H9 (cell line): ENCODE measurements around the gene GPX2. TPM values are rescaled to one million over a fixed set of nuclear protein-coding genes. Genes with fewer than 3 reads are reported as not detected.

ENCODE experiments used
- DNase-seq: peaks from one replicate; pipeline ENCODE4 v3.0.0-alpha.2; 2017
- H2AFZ ChIP-seq: one replicate; pipeline ENCODE4 v1.6.1; 2013; ENCODE audit warnings: mild to moderate bottlenecking, low read length, control low read depth, moderate library complexity
- H2AK5ac ChIP-seq: 2 replicates; pipeline ENCODE4 v1.6.1; 2013; ENCODE audit warnings: low read length, control low read depth, mixed read lengths; ENCODE audit not compliant: insufficient read length
- H2BK120ac ChIP-seq: one replicate; pipeline ENCODE4 v1.6.1; 2013; ENCODE audit warnings: low read depth, mild to moderate bottlenecking, low read length, control low read depth, inconsistent platforms; ENCODE audit not compliant: poor library complexity, severe bottlenecking
- H2BK12ac ChIP-seq: 2 replicates; pipeline ENCODE4 v1.6.1; 2013; ENCODE audit warnings: low read length, control low read depth, mixed read lengths, low read depth; ENCODE audit not compliant: insufficient read length
- H2BK15ac ChIP-seq: 2 replicates; pipeline ENCODE4 v1.6.1; 2013; ENCODE audit warnings: low read depth, low read length, control low read depth
- H2BK20ac ChIP-seq: one replicate; pipeline ENCODE4 v1.6.1; 2013; ENCODE audit warnings: low read depth, mild to moderate bottlenecking, low read length, control low read depth, inconsistent platforms; ENCODE audit not compliant: poor library complexity, severe bottlenecking
- H2BK5ac ChIP-seq: 2 replicates; pipeline ENCODE4 v1.6.1; 2013; ENCODE audit warnings: low read length, control low read depth, mixed read lengths; ENCODE audit not compliant: insufficient read length
- H3K14ac ChIP-seq: 2 replicates; pipeline ENCODE4 v1.6.1; 2013; ENCODE audit warnings: low read length, control low read depth; ENCODE audit not compliant: insufficient read depth
- H3K18ac ChIP-seq: 2 replicates; pipeline ENCODE4 v1.6.1; 2013; ENCODE audit warnings: low read depth, mild to moderate bottlenecking, mixed read lengths, low read length, control low read depth; ENCODE audit not compliant: insufficient read length
- H3K23ac ChIP-seq: 2 replicates; pipeline ENCODE4 v1.6.1; 2013; ENCODE audit warnings: low read length, control low read depth, mixed read lengths, low read depth; ENCODE audit not compliant: insufficient read length
- H3K23me2 ChIP-seq: 2 replicates; pipeline ENCODE4 v1.6.1; 2013; ENCODE audit warnings: low read depth, mild to moderate bottlenecking, mixed read lengths, low read length, control low read depth; ENCODE audit not compliant: insufficient read length, poor library complexity, severe bottlenecking
- H3K27ac ChIP-seq: 2 replicates; pipeline ENCODE4 v1.5.1; 2013; ENCODE audit warnings: low read length, control low read depth, mixed read lengths, low read depth; ENCODE audit not compliant: insufficient read length
- H3K27me3 ChIP-seq: 2 replicates; pipeline ENCODE4 v1.6.1; 2013; ENCODE audit warnings: low read length, control low read depth, inconsistent platforms; ENCODE audit not compliant: insufficient read depth
- H3K4ac ChIP-seq: 2 replicates; pipeline ENCODE4 v1.6.1; 2013; ENCODE audit warnings: low read depth, mild to moderate bottlenecking, control low read depth, inconsistent platforms, low read length, moderate library complexity
- H3K4me1 ChIP-seq: 2 replicates; pipeline ENCODE4 v1.6.1; 2013; ENCODE audit warnings: low read length, control low read depth, inconsistent platforms; ENCODE audit not compliant: insufficient read depth
- H3K4me2 ChIP-seq: 2 replicates; pipeline ENCODE4 v1.6.1; 2013; ENCODE audit warnings: low read length, control low read depth, mixed read lengths; ENCODE audit not compliant: insufficient read length, insufficient read depth
- H3K56ac ChIP-seq: 2 replicates; pipeline ENCODE4 v1.6.1; 2013; ENCODE audit warnings: low read depth, mild to moderate bottlenecking, mixed read lengths, low read length, control low read depth; ENCODE audit not compliant: insufficient read length
- H3K79me1 ChIP-seq: 2 replicates; pipeline ENCODE4 v1.6.1; 2013; ENCODE audit warnings: low read depth, mild to moderate bottlenecking, moderate library complexity, low read length, control low read depth, inconsistent platforms; ENCODE audit not compliant: insufficient read depth, poor library complexity, severe bottlenecking
- H3K79me2 ChIP-seq: 2 replicates; pipeline ENCODE4 v1.6.1; 2013; ENCODE audit warnings: low read length, control low read depth, inconsistent platforms; ENCODE audit not compliant: insufficient read depth
- H3K9ac ChIP-seq: 2 replicates; pipeline ENCODE4 v1.6.1; 2013; ENCODE audit warnings: low read length, control low read depth, mixed read lengths; ENCODE audit not compliant: insufficient read length; ENCODE audit errors: extremely low read depth
- H3K9me3 ChIP-seq: one replicate; pipeline ENCODE4 v1.6.1; 2013; ENCODE audit warnings: low read depth, low read length, inconsistent platforms; ENCODE audit not compliant: control insufficient read depth
- H3T11ph ChIP-seq: one replicate; pipeline ENCODE4 v1.6.1; 2013; ENCODE audit warnings: mild to moderate bottlenecking, low read length, control low read depth, inconsistent platforms
- H4K20me1 ChIP-seq: one replicate; pipeline ENCODE4 v1.6.1; 2013; ENCODE audit not compliant: control insufficient read depth, insufficient read length, insufficient read depth
- H4K5ac ChIP-seq: 2 replicates; pipeline ENCODE4 v1.6.1; 2013; ENCODE audit warnings: low read depth, mild to moderate bottlenecking, mixed read lengths, low read length, control low read depth; ENCODE audit not compliant: insufficient read length
- H4K8ac ChIP-seq: replicated peaks from 2 replicates; pipeline ENCODE4 v1.6.1; 2013; ENCODE audit warnings: low read length, control low read depth, mixed read lengths, low read depth; ENCODE audit not compliant: insufficient read length
- H4K91ac ChIP-seq: 2 replicates; pipeline ENCODE4 v1.6.1; 2013; ENCODE audit warnings: low read depth, mild to moderate bottlenecking, moderate library complexity, mixed read lengths, low read length, control low read depth; ENCODE audit not compliant: insufficient read length
- H3K27ac Mint-ChIP-seq, 3 experiments: 2 replicates in 2 of 3; 3 replicates in 1 of 3; pipeline ENCODE4 v1.8.0; 2020 to 2021; ENCODE audit warnings: mixed read lengths in 3 of 3, mild to moderate bottlenecking in 1 of 3, moderate library complexity in 1 of 3
- H3K27me3 Mint-ChIP-seq: 2 replicates; pipeline ENCODE4 v1.8.0; 2021; ENCODE audit warnings: low read depth, mild to moderate bottlenecking, moderate library complexity, mixed read lengths
- H3K36me3 Mint-ChIP-seq, 3 experiments: 2 replicates in 2 of 3; 3 replicates in 1 of 3; pipeline ENCODE4 v1.8.0; 2020 to 2021; ENCODE audit warnings: low read depth in 3 of 3, mixed read lengths in 3 of 3; ENCODE audit not compliant: insufficient read depth in 1 of 3
- H3K4me1 Mint-ChIP-seq, 2 experiments: 2 replicates each; pipeline ENCODE4 v1.8.0; 2020; ENCODE audit warnings: mixed read lengths in 2 of 2
- H3K4me3 Mint-ChIP-seq, 2 experiments: 2 replicates in 1 of 2; 3 replicates in 1 of 2; pipeline ENCODE4 v1.8.0; 2020 to 2021; ENCODE audit warnings: mild to moderate bottlenecking in 2 of 2, mixed read lengths in 2 of 2, moderate library complexity in 1 of 2
- H3K9me3 Mint-ChIP-seq, 2 experiments: 2 replicates in 1 of 2; 3 replicates in 1 of 2; pipeline ENCODE4 v1.8.0; 2020; ENCODE audit warnings: mild to moderate bottlenecking in 2 of 2, mixed read lengths in 2 of 2, moderate library complexity in 1 of 2
- WGBS: extraction: QIAGEN DNeasy Blood & Tissue Kit; methylation state at CpG from one replicate; pipeline ENCODE4 v1.1.7; 2013; ENCODE audit warnings: missing lambda C conversion rate, low lambda C conversion rate, mixed read lengths; ENCODE audit not compliant: insufficient read length; ENCODE audit errors: extremely low coverage; 5-methylcytosine and 5-hydroxymethylcytosine counted together
- total RNA-seq: library from RNA; stranded (reverse); gene quantifications from 2 replicates; pipeline ENCODE4 v1.2.1, GENCODE V29; 2021
- TF ChIP-seq, protein P1 (sequence below): fragments of 200-600 bp; sonication (generic); conservative IDR thresholded peaks from 3 replicates; pipeline ENCODE4 v1.8.0; 2021; ENCODE audit warnings: antibody characterized with exemption, mild to moderate bottlenecking

GPX2 gene
- total RNA-seq, 1 experiment from 2014 or later, result 0.79 TPM

DNA sequence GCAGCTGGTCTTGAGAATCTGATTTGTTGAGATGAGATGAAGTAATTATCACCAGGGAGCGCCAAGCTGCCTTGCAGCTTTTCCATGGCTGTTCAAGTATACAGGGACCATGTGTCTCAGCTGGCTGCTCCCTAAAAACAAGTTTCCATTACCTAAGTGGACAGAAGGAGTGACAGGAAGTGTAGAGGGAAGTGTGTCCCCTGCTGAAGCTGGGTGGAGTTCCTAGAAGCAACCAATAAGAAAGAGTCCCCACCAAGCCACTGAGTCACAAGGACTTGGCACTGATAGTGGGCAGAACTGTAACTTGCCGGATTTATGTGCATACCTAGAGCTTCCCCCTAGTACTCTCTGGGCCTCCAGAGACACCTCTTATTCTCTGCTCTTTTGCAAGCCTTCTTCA lies 1.5 kb upstream of the GPX2 start:
- no peaks in the 10 kb centered on the region for H3K79me2 ChIP-seq
- H2BK15ac ChIP-seq, result no peak overlapping the region
- no peak overlapping the region for H3K27ac ChIP-seq
- H3K9me3 ChIP-seq, result no peaks in the 10 kb centered on the region
- H3T11ph ChIP-seq, result no peak overlapping the region
- no peak overlapping the region for H3K18ac ChIP-seq
- Mint-ChIP-seq H3K4me3 (no peak overlapping the region), H3K36me3 (peaks cover 10 to 37% (median 29%) of the 10 kb centered on the region in 3 experiments), H3K4me1 (peaks cover 24 to 27% of the 10 kb centered on the region in 2 experiments), H3K9me3 (no peaks in the 10 kb centered on the region), H3K27me3 (no peaks in the 10 kb centered on the region), H3K27ac (peak overlapping the region in 2 of 3 experiments; percentile 3 to 56; a peak in 3 of 7 replicates)
- no peak overlapping the region for H4K5ac ChIP-seq
- no peak overlapping the region for H3K14ac ChIP-seq
- no peaks in the 10 kb centered on the region for H3K27me3 ChIP-seq
- H3K4me1 ChIP-seq, result peaks cover 2% of the 10 kb centered on the region; the same call in 1 of the 2 replicates
- no peak overlapping the region for H2AK5ac ChIP-seq
- H2BK5ac ChIP-seq, result no peak overlapping the region
- TF ChIP-seq, protein P1, sequence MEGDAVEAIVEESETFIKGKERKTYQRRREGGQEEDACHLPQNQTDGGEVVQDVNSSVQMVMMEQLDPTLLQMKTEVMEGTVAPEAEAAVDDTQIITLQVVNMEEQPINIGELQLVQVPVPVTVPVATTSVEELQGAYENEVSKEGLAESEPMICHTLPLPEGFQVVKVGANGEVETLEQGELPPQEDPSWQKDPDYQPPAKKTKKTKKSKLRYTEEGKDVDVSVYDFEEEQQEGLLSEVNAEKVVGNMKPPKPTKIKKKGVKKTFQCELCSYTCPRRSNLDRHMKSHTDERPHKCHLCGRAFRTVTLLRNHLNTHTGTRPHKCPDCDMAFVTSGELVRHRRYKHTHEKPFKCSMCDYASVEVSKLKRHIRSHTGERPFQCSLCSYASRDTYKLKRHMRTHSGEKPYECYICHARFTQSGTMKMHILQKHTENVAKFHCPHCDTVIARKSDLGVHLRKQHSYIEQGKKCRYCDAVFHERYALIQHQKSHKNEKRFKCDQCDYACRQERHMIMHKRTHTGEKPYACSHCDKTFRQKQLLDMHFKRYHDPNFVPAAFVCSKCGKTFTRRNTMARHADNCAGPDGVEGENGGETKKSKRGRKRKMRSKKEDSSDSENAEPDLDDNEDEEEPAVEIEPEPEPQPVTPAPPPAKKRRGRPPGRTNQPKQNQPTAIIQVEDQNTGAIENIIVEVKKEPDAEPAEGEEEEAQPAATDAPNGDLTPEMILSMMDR, result no peak
- H3K4ac ChIP-seq, result no peak overlapping the region
- H2AFZ ChIP-seq, result no peak overlapping the region
- H4K91ac ChIP-seq, result no peak overlapping the region
- H3K9ac ChIP-seq, result no peak overlapping the region
- no peak overlapping the region for H2BK12ac ChIP-seq
- H3K79me1 ChIP-seq, result no peaks in the 10 kb centered on the region
- no peak for DNase-seq
- H2BK120ac ChIP-seq, result no peak overlapping the region
- H3K23ac ChIP-seq, result no peak overlapping the region
- no CpG with 5 or more reads among the region's 2 CpGs for WGBS
- H3K23me2 ChIP-seq, result no peaks in the 10 kb centered on the region
- H2BK20ac ChIP-seq, result no peak overlapping the region
- H3K56ac ChIP-seq, result no peak overlapping the region
- H3K4me2 ChIP-seq, result no peak overlapping the region
- no peak overlapping the region for H4K8ac ChIP-seq
- H4K20me1 ChIP-seq, result no peaks in the 10 kb centered on the region
